ENCODE results near the gene HRC.

Gene HRC

GRCh38 chr19:49173198-49173597, 18.0 kb upstream of the HRC start:
- no peak for TF ChIP-seq CTCF (IDR thresholded peaks at IDR 0.05; ENCODE audit: low read depth, low read length, missing control alignments)
- no peak overlapping the region for H3K4me3 ChIP-seq (replicated peaks; ENCODE audit: low read depth, low read length)
- no peak for DNase-seq (ENCODE audit: extremely low read depth, low read depth)

GRCh38 chr19:49168421-49168820, 13.2 kb upstream of the HRC start:
- H3K4me3 ChIP-seq (replicated peaks; ENCODE audit: low read depth, low read length), result no peak overlapping the region
- TF ChIP-seq CTCF (IDR thresholded peaks at IDR 0.05; ENCODE audit: low read depth, low read length, missing control alignments), result no peak
- DNase-seq (ENCODE audit: extremely low read depth, low read depth), result no peak

GRCh38 chr19:49167857-49168409, 12.7 kb upstream of the HRC start:
- DNase-seq (ENCODE audit: extremely low read depth, low read depth), result no peak
- no peak for TF ChIP-seq CTCF (IDR thresholded peaks at IDR 0.05; ENCODE audit: low read depth, low read length, missing control alignments)
- no peak overlapping the region for H3K4me3 ChIP-seq (replicated peaks; ENCODE audit: low read depth, low read length)

- no peak for DNase-seq (ENCODE audit: extremely low read depth, low read depth)
- no peak for TF ChIP-seq CTCF (IDR thresholded peaks at IDR 0.05; ENCODE audit: low read depth, low read length, missing control alignments)
- H3K4me3 ChIP-seq (replicated peaks; ENCODE audit: low read depth, low read length), result no peak overlapping the region
Observed at GRCh38 chr19:49165865-49166301, 10.7 kb upstream of the HRC start.

GRCh38 chr19:49165111-49165750, 10.0 kb upstream of the HRC start:
- H3K4me3 ChIP-seq (replicated peaks; ENCODE audit: low read depth, low read length), result no peak overlapping the region
- TF ChIP-seq CTCF (IDR thresholded peaks at IDR 0.05; ENCODE audit: low read depth, low read length, missing control alignments), result no peak
- no peak for DNase-seq (ENCODE audit: extremely low read depth, low read depth)

GRCh38 chr19:49161987-49162386, 6.8 kb upstream of the HRC start:
- DNase-seq (ENCODE audit: extremely low read depth, low read depth), result no peak
- no peak overlapping the region for H3K4me3 ChIP-seq (replicated peaks; ENCODE audit: low read depth, low read length)
- TF ChIP-seq CTCF (IDR thresholded peaks at IDR 0.05; ENCODE audit: low read depth, low read length, missing control alignments), result no peak

All from HFF-Myc (cell line).